GM19463 (cell line): ENCODE results near the gene CDK5R1.

Experiments
- ATAC-seq: cut with Tn5 transposase; IDR thresholded peaks from one replicate; pipeline ENCODE4 v1.9.1; 2021; ENCODE audit warnings: mild to moderate bottlenecking, moderate library complexity; ENCODE audit not compliant: unreplicated experiment

CDK5R1 gene

GRCh38 chr17:32470405-32471167 lies 16.2 kb upstream of the CDK5R1 start:
- no peak for ATAC-seq

DNA sequence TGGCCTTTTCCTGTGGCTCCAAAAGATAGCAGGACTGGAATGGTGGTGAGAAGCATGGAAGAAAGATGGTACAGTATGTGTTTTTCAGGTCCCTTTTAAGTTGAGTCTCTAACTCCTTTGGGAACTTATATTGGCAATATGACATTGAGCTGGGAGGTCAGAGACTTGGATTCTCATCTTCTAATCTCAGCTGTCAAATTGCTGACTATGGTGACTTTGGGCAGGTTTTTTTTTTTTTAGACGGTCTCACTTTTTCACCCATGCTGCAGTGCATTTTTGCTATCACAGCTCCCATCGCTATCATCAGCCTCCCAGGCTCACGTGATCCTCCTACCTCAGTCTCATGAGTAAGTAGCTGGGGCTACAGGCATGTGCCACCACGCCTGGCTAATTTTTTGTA lies 15.1 kb upstream of the CDK5R1 start:
- ATAC-seq: no peak

- no peak for ATAC-seq
These were observed 11.5 kb upstream of the CDK5R1 start for GRCh38 chr17:32475258-32475657.

GRCh38 chr17:32477220-32477619 lies 9.6 kb upstream of the CDK5R1 start:
- no peak for ATAC-seq

GRCh38 chr17:32479074-32479617 lies 7.6 kb upstream of the CDK5R1 start:
- no peak for ATAC-seq

DNA sequence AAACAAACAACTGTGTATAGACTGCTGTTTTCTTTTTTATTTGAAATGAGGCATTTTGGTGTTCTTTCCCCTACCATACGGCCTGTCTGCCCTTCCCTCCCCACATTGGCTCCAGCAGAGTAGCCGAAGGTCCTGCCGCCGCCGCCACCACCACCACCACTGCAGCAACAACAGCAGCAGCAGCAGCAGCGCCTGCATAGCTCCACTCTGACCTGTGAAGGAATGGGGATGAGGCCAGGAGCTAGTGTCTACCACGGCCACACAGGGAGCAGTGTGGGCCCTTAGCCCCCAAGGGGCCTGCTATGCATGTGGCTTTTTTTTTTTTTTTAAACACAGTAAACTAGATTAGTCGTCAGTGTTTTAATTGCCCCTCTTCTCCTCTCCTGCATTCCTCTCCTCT lies 5.6 kb upstream of the CDK5R1 start:
- ATAC-seq: no peak

- ATAC-seq: no peak
These were observed 4.0 kb upstream of the CDK5R1 start for GRCh38 chr17:32482568-32483320.

- ATAC-seq: no peak
These were observed 3.3 kb upstream of the CDK5R1 start for GRCh38 chr17:32483451-32484019.

- no peak for ATAC-seq
These were observed 2.7 kb upstream of the CDK5R1 start for GRCh38 chr17:32484041-32484461.

DNA sequence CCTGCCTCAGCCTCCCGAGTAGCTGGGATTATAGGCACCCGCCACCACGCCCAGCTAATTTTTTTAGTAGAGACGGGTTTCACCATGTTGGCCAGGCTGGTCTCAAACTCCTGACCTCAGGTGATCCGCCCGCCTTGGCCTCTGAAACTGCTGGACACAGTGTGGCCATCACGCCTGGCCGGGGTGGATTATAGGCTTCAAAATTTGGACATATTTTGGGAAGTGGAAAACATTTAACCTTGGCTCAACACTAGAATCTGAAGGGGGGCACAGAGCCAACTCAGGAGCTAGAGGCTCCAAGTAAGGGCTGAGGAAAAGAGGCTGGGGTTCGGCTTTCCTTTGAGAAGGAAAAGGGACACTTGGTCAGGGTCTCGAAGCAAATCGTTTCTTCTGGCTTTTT lies 2.2 kb upstream of the CDK5R1 start:
- no peak for ATAC-seq

GRCh38 chr17:32485261-32486110 lies 1.3 kb upstream of the CDK5R1 start:
- no peak for ATAC-seq

DNA sequence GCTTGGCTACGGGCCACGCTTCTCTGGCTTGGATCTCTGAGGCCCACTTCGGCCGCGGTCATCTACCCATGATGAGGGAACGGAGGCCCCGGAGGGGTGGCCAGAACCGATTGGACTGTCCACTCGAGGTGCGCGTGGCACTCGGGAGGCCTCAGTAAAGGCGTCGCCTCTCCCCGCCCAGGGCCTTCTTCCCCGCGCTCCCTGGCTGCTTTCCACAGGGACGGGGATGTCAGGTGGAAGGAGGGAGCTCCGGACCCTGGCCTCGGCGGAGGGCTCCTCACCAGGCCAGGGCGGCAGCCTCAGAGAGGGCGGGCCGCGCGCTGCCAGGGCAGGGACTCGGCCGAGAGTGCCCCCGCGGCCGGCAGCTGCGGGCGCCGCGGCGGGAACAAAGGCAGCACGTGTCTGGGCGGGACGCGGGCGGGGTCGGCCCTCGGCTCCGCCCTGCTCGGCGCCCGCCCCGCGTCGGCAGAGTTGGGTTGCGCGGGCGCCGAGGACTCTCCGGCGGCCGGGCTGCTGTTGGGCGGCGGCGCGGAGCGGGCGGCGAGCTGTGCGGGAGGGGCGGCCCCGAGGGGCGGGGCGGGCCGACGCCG lies 587 bp upstream of the CDK5R1 start:
- peak; percentile 59 for ATAC-seq

DNA sequence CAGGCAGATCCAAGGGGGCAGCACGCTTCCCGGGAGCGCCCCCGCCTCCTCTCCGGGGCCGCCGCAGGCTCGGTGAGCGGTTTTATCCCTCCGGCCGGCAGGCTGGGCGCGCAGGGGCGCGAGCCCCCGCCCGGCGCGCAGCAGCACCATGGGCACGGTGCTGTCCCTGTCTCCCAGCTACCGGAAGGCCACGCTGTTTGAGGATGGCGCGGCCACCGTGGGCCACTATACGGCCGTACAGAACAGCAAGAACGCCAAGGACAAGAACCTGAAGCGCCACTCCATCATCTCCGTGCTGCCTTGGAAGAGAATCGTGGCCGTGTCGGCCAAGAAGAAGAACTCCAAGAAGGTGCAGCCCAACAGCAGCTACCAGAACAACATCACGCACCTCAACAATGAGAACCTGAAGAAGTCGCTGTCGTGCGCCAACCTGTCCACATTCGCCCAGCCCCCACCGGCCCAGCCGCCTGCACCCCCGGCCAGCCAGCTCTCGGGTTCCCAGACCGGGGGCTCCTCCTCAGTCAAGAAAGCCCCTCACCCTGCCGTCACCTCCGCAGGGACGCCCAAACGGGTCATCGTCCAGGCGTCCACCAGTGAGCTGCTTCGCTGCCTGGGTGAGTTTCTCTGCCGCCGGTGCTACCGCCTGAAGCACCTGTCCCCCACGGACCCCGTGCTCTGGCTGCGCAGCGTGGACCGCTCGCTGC lies 832 bp downstream of the CDK5R1 start:
- ATAC-seq: no peak

DNA sequence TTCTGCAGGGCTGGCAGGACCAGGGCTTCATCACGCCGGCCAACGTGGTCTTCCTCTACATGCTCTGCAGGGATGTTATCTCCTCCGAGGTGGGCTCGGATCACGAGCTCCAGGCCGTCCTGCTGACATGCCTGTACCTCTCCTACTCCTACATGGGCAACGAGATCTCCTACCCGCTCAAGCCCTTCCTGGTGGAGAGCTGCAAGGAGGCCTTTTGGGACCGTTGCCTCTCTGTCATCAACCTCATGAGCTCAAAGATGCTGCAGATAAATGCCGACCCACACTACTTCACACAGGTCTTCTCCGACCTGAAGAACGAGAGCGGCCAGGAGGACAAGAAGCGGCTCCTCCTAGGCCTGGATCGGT lies 1.4 kb downstream of the CDK5R1 start:
- ATAC-seq: no peak

DNA sequence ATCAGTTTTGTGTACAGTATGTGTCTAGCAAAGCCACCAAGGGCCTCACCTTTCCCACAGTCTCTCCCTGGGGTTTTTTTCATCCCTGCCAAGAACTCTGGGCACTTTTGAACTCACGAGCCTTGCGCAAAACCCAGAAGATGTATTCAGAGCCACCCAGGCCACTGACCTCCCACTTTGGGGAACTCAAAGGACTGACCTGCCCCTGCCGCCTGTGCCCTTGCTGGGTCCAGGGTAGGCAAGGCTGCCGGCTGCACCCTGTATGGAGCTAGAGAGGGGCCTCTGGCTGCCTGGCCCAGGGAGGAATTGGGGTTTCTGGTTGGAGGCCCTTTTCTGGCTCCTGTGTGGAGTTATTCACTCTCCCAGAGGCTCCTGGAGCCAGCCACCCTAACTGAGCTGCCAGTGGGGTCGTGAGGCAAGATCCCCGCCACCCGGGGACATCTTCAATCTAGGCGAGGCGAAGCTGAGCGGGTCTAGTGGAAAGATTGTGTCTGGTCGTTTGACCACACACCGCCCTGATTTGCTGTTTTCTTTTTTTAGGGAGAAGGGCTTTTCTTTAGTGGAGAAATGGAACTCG lies 1.9 kb downstream of the CDK5R1 start:
- ATAC-seq: no peak

GRCh38 chr17:32489320-32490100 lies 2.7 kb downstream of the CDK5R1 start:
- no peak for ATAC-seq

- no peak for ATAC-seq
These were observed 3.3 kb downstream of the CDK5R1 start for GRCh38 chr17:32490101-32490482.

DNA sequence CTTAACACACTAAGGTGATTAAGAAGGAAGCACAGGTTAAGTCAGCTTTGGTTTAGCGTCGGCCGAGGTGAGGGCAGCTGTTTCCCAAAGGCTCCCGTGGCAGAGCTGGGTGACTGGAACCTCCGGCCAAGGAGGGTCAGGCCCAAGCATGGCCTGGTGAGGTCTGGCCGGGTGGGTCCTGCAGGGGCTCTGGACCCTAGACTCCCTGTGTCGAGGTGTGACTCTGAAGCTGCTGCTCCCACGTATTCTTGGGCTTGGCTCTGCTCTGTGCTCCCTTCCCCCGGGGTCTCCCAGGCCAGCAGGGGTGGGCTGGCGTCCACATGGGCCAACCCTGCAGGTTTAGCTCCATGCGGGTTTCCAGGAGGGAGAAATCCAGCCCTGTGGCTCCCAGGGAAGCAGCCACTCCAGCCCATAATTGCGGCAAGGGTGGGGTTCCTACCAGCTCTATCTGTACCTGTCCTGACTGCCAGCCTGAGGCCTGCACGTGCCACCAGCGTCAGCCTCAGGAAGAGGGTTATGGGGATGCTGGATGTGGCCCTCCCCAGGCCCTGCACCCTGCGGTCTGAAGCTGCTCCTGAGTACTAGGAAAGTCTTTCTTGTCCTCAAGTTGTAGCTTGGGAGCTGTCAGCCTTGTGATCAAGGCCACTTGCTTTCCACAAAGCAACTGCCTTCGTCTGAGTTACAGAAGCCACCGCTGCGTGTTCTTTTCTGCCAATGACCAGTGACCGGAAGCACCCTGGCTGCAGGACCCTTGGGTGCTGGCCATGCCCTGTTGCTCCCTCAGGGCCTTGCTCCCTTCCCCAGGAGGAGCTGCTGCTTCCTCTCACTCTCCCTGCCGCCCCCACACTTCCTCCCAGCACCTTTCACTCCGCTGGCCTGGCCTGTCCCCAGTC lies 4.8 kb downstream of the CDK5R1 start:
- no peak for ATAC-seq
